GM12865 (cell line): Measurements from ENCODE around the gene CCDC61.

Experiments
- DNase-seq: peaks from one replicate; pipeline ENCODE4 v3.0.0; 2010; ENCODE audit warnings: low read depth
- H3K4me3 ChIP-seq: 2 replicates; pipeline ENCODE4 v1.5.1; 2011; ENCODE audit warnings: mild to moderate bottlenecking, low read depth, low read length, control low read depth
- CTCF ChIP-seq: IDR thresholded peaks from 2 replicates; pipeline ENCODE4 v1.5.1; 2011; ENCODE audit warnings: low read length, control low read depth, low read depth, inconsistent platforms; ENCODE audit not compliant: insufficient read depth; ENCODE audit errors: missing control alignments

CCDC61 gene

GRCh38 chr19:45973553-45974338 lies 21.5 kb upstream of the CCDC61 start, which contains the start of gene NOVA2:
Gene NOVA2 (minus strand): TSS chr19:45973865. CDS start chr19:45973351, 514 bp downstream.
- no peak within 1 kb of the TSS for H3K4me3 ChIP-seq
- no peak for TF ChIP-seq CTCF
- DNase-seq = peak; percentile 64

- no peak for DNase-seq
- TF ChIP-seq CTCF = no peak
- H3K4me3 ChIP-seq = no peak overlapping the region
Observed at GRCh38 chr19:45975306-45976070, 19.8 kb upstream of the CCDC61 start.

GRCh38 chr19:45976178-45976577 lies 19.1 kb upstream of the CCDC61 start:
- TF ChIP-seq CTCF = no peak
- DNase-seq = peak; percentile 20
- H3K4me3 ChIP-seq = no peak overlapping the region

GRCh38 chr19:45978156-45978555 lies 17.1 kb upstream of the CCDC61 start:
- TF ChIP-seq CTCF = no peak
- no peak overlapping the region for H3K4me3 ChIP-seq
- no peak for DNase-seq

GRCh38 chr19:45981350-45981749 lies 13.9 kb upstream of the CCDC61 start:
- no peak for DNase-seq
- no peak for TF ChIP-seq CTCF
- H3K4me3 ChIP-seq = no peak overlapping the region

GRCh38 chr19:45985321-45985720 lies 9.9 kb upstream of the CCDC61 start:
- TF ChIP-seq CTCF = no peak
- no peak for DNase-seq
- no peak overlapping the region for H3K4me3 ChIP-seq
